GM21360 (cell line): ENCODE data around the gene ULBP1.
A peak's percentile ranks its signal among the peaks of the same experiment; 100 is the strongest.
"Not testable (repeated sequence)": the region's sequence is repeated elsewhere in the genome, so short reads cannot be mapped to it uniquely, and the experiment has no call there.

Experiments
- ATAC-seq: cut with Tn5 transposase; IDR thresholded peaks from one replicate; pipeline ENCODE4 v1.9.1; 2021; ENCODE audit warnings: mild to moderate bottlenecking, moderate library complexity; ENCODE audit not compliant: unreplicated experiment

Gene ULBP1

GRCh38 chr6:149969635-149970034, 5.9 kb downstream of the ULBP1 start:
- ATAC-seq: no peak

DNA sequence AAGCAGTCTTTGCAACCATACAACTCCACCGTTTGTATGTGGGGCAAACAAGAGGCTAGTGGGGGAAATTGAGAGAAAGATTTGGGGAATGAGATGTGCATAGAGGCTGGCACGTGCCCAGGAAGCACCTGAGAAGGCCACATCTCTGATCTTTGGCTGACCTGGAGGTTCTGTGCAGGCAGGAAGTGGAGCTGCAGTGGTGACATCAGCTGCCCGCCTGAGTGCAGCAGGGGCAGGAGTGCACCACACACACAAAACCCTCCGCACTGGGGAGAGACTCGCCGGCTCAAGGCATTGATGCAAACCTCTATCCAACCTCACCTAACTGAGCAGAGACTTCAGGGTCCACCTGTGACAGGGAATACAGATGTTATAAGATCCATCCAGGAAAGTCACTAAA, 10.7 kb downstream of the ULBP1 start:
- not testable (repeated sequence) for ATAC-seq

DNA sequence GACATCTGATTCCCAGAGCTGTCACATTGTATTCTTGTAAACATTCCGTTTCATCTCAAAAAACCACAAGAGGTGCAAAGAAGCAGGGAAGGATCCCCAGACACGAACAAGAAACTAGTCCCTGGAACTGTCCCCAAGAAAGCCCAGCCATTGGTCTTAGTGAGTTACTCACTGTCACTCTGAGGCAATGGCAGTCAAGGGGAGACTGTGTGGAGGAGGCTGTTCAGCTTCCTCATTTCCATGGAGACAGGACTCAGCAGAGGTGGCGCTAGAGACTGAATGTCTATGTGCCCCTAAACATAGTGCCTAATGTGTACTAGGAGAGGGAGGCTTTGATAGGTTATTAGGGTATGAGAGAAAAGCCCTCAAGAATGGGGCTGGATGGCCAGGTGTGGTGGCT, 11.1 kb downstream of the ULBP1 start:
- no peak for ATAC-seq

- ATAC-seq: no peak
Observed at GRCh38 chr6:149975400-149975799, 11.7 kb downstream of the ULBP1 start.

GRCh38 chr6:149977221-149977620, 13.5 kb downstream of the ULBP1 start:
- ATAC-seq: no peak

DNA sequence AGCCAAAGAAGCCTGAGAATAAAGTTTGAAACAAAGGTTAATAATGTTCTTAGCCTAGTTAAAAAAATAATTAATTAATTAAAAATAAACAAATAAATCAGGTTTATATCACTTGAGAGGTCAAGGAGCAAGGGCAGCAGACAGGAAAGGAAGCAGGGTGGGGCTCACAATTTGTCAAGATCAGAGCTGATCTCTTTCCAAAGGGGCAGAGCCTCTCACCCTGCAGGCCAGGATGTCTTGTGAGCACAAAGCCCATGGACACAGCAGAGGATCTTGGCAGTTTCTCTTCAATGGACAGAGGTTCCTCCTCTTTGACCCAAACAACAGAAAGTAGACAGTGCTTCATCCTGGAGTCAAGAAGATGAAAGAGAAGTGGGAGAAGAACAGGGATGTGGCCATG, 14.9 kb downstream of the ULBP1 start:
- no peak for ATAC-seq

DNA sequence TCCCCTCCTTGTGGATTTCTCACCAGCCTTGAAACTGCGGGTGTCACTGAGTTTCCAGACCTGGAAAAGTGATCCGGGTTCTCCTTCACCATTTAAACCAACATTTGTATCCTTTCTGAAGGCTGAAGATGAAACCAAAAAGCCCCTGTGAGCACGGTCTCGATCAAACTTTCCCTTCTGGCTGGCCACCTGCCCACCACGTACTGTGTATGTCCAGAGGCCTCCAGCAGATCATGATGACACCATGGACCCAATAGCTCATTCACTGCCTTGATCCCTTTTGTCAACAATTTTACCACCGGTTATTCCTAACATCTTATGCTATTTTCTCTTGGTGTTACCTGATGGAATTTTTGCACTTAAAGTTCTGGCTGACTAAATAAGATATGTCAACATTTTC, 15.6 kb downstream of the ULBP1 start:
- ATAC-seq: no peak

DNA sequence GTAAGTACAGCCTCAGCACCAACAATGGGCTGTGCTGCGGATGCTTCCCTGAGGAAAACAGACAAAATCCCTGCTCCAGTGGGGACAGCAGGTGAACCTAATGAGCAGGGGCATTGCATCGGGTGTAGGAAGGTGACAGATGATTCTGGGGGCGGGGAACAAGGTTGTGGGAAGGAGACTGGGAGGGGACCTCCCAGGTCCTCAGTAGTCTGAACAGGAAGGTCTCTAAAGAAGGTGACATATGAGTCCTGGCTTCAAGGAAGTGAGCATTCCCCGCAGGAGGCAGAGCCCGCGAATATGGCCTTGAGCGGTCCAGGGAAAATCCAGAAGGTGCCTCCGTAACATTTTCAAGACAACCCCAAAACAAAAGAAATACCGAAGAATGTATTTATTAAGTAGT, 19.4 kb downstream of the ULBP1 start:
- no peak for ATAC-seq

DNA sequence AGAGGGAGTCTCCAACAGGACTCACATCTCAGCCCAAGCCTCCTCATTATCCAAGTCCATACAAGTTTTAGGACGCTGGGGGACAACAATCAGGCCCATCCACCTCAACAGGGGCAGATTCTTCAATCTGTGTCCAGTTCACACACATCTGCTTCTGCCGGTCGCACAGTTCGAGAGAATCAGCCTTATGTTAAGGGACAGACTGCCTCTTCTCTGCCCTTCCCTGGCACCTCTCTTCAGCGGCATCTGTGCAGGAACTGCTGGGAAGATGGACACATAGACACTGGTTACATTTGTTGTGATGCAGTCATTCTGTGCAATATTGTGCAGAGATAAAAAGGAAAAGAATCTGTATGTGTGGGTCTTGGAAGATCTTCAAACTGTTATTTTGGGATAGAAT, 21.0 kb downstream of the ULBP1 start:
- ATAC-seq: no peak

GRCh38 chr6:149985481-149985937, 21.8 kb downstream of the ULBP1 start:
- ATAC-seq: no peak

DNA sequence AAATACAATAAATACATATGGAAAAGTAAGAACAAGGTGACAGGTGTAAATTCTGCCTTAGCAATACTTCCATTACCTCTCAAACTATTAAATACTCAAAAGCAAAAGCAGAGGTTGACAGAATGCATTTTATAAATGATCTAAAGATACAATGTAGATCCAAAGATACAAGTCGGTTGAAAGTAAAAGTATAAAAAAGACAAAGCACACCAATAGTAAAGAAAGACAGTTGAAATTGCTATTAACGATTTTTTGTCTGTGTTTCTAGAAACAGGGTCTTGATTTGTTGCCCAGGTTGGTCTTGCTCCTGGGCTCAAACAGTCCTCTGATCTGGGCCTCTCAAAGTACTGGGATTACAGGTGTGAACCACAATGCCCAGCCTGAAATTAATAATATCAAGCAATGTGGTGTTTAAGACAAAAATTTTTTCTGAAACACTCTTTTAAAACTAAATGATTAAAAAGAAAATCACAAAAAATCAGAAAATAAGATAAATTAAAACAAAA, 23.9 kb downstream of the ULBP1 start:
- no peak for ATAC-seq

- ATAC-seq: no peak
Observed at GRCh38 chr6:149988550-149989346, 25.0 kb downstream of the ULBP1 start.

GRCh38 chr6:149990212-149990660, 26.5 kb downstream of the ULBP1 start:
- no peak for ATAC-seq

DNA sequence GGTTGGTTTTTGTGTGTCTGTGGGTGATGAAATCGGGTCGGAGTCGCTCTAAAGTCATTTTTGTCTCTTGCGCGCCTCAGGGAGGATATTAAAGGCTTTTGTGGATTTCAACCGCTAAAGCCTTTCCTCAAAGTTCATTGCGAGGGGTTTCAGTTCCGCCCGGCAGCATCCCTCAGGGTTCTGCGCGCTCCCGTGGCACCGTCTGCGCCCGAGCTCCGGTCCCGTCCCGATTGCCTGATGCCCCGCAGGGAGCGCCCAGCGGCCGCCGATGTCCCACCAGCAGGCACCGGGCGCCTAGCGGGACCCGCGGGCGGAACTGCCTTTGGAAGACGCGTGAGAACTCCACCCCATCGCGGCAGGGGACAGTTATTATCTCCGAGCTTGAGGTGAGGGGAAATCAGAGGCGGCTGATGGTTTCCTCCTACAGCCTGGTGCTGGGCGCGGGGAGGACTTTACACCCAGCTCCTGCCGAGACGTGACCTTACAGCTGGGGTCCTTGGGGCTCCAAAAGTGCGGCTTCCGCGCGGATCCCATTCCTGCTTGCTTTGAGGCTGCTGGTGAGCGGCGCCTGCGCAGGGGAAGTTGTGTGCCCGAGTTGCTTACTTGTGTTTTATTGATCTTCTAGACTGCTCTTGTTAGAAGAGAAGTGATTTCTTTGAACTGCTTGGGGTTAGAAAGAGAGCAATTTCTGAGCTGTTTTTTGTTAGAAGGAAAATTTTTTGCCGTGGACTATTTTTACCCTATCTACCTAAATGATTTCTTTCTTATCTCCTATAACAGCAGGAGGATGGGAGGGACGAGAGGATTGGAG, 27.1 kb downstream of the ULBP1 start:
- no peak for ATAC-seq

GRCh38 chr6:149991472-149991795, 27.7 kb downstream of the ULBP1 start:
- not testable (repeated sequence) for ATAC-seq

- no peak for ATAC-seq
Observed at GRCh38 chr6:149991838-149992237, 28.1 kb downstream of the ULBP1 start.

DNA sequence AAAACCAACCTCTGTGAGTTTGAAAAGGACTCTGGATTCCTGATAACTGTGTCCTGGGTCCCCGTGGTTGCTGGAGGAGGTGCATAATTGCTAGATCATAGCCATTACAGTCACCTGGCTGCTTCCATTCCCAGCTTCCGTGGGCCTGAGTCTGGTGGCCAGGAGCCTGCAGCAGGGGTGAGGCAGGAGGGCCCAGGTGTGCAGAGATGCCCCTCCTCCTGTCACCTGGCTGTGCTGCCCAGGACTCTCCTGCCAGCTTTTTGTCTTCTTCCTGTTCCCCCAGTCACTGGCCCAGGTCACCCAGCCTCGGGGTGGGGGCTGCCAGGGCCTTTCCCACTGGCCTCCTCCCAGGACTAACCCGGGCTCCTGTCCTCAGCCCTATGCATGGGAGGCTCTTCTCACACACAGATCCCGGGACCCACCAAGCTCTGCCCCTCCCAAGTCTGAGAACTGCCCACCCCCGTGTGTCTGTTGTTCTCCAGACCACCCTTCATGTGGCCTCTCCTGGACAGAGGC, 31.6 kb downstream of the ULBP1 start:
- no peak for ATAC-seq

DNA sequence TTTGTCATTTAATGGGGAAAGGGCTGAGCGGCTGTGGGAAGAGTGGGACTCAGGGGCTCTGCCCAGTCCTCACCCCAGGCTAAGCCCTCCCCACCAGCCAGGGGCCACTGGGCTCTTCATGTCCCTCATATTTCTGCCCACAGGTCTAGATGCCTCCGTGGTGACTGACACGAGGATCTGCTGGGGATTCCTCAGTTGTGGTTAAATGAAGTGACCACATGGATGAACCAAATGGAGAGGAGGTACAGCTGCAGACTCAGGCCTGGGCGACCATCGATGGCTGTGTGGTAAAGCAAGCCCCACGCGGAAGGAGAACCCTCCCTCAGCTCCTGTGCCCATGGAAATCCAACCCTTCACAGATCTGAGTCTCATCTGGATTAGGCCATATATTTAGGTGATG, 32.2 kb downstream of the ULBP1 start:
- no peak for ATAC-seq

DNA sequence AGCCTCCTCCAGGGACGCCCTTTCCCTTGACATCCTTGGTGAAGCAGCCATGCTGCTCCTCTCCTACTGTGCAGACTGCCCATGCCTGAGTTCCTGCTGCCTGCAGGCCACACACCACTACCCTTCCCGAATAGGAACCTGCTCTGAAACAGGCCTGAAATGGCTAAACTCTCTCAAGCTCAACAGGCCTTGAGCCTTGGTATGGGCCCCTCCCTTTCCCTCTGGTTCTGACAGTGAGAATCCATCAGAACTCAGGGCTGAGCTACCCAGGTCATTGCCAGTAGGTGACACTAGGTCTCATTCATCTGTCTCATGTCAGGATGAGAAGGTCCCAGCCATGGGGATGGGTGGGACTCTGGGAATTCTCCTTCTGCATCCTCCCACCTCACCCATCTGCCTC, 35.9 kb downstream of the ULBP1 start:
- no peak for ATAC-seq

- ATAC-seq: peak; percentile 46
Observed at GRCh38 chr6:150001295-150002008, 37.7 kb downstream of the ULBP1 start.

DNA sequence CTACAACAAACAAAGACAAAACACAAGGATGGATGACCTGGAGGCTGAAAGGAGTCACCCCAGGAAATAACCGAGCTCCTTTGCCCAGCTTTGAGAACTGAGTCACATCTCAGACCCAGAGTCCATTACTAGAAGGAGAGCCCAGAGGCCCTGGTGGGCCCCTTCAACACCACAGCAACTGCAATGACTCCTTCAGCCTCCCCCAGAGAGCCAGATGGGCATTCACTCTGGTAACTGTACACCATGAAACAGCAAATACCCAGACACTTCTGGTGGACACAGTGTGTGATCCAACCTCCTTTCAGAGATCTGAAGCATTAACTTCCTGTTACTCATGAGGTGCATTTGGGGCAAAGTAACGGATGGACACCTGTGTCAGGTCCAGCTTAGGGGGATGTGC, 39.0 kb downstream of the ULBP1 start:
- no peak for ATAC-seq
